Activated gamma-delta T cell (primary cell): Measurements from ENCODE around the gene FEM1C.
"Not testable (repeated sequence)": the region's sequence is repeated elsewhere in the genome, so short reads cannot be mapped to it uniquely, and the experiment has no call there.

Source experiments
- DNase-seq: peaks from one replicate; lab custom pipeline; 2025; lab: John Stamatoyannopoulos, UW

FEM1C gene

GRCh38 chr5:115520191-115520590, 24.4 kb downstream of the FEM1C start:
- no peak for DNase-seq

DNA sequence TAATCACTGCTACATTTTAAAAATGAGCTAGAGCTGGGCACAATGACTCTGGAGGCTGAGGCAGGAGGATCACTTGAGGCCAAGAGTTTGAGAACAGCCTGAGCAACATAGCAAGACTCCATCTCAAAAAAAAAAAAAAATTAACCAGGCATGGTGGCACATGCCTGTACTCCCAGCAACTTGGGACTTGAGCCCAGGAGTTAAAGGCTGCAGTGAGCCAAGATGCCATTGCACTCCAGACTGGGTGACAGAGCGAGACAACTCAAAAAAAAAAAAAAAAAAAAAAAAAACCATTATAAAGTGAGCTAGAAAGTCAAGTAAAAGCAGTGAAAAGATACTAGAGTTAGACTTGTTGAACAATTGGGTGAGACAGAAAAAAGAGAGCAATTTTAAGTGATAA, 28.2 kb downstream of the FEM1C start:
- no peak for DNase-seq

DNA sequence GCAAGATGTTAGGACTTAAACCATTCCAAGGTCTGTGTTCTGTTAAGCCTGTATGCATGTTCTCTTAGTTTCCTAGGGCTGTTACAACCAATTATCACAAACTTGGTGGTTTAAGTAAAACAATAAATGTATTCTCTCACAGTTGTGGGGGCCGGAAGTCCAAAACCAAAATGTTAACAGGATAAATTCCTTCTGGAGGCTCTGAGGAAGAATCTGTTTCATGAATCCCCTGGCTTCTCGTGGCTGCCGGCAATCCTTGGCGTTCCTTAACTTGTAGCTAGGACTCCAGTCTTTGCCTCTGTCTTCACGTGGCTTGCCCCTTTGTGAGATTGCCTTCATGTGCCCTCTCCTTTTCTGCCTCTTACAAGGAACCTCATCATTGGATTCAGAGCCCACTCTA, 30.4 kb downstream of the FEM1C start:
- DNase-seq = no peak

DNA sequence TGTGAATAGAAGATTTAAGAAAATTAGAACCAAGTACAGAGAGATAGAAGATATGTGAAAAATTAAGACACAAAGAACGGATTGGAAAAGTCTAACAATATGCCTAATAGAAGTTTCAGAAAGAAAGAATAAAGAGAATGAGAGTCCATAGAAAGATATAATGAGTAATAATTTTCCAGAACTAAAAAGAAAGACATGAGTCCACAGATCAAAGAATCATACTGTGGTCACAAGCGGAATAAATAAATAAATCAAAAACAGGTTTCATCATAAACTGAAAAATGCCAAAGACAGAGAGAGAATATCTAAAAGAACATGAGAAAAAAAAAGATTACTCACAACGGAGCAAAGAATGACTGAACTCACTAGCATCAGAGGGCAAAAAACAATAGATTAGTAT, 32.9 kb downstream of the FEM1C start:
- no peak for DNase-seq

- DNase-seq = no peak
Observed at GRCh38 chr5:115510145-115510645, 34.4 kb downstream of the FEM1C start.

DNA sequence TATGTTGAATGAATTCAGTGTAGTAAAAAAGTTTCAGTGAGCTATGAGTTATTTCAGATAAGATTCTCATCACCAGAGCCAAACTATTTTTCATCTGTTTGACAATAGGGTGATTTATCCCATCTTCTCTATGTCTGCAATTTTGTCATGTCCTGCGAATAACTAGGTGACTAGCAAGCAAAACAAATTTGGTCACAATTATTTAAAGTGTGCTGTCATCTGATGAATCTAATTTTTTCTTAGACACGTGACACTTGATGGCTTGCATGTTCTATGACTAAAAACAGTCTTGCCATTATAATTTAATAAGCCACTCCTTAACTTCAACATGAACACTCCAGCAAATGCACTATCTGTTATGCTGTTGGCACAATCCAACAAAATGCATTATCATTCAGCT, 35.0 kb downstream of the FEM1C start:
- no peak for DNase-seq

GRCh38 chr5:115507681-115508080, 36.9 kb downstream of the FEM1C start:
- no peak for DNase-seq

GRCh38 chr5:115503420-115503819, 41.2 kb downstream of the FEM1C start:
- DNase-seq = no peak

GRCh38 chr5:115501464-115502210, 42.9 kb downstream of the FEM1C start:
- DNase-seq = no peak

GRCh38 chr5:115500225-115500624, 44.4 kb downstream of the FEM1C start:
- DNase-seq = no peak

- DNase-seq = no peak
Observed at GRCh38 chr5:115496936-115497576, 47.5 kb downstream of the FEM1C start.

- no peak for DNase-seq
Observed at GRCh38 chr5:115494570-115495289, 49.8 kb downstream of the FEM1C start.

DNA sequence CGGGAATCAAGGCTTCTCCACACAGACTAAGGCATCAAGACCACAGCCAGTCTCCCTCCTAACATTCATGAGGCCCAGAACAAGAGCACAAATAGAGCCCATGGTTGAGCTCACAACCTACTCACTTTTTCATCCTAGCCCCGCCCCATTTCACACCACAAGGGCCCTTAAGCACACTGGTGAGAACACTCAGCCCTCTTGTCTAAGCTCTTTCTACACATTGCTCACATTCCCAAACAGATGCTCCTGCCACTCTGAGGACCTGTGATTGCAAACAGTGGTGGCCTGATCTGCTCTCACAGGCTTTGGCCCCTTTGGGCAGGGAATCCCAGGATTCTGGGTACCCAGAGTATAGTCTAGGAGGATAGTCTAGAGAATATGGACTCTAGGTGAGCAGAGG, 54.0 kb downstream of the FEM1C start:
- DNase-seq = no peak

- DNase-seq = no peak
Observed at GRCh38 chr5:115489733-115490132, 54.8 kb downstream of the FEM1C start.

DNA sequence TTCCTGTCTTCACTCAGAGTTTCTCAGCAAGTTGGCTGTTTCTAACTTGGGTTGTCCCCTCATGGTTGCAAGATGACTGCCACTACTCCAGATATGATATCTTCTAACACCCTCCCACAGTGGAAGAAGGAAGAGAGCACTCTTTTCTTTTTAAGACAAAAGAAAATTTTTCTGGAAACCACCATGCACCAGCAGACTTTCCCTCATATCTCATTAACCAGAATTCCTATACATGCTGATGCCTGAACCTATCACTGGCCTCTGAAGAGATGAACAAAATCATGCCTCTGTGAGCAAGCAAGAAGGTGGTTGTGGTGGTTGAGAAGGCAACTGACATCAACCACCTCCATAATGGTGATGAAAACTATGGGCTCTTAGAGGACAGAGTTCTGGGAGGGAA, 56.8 kb downstream of the FEM1C start:
- no peak for DNase-seq

DNA sequence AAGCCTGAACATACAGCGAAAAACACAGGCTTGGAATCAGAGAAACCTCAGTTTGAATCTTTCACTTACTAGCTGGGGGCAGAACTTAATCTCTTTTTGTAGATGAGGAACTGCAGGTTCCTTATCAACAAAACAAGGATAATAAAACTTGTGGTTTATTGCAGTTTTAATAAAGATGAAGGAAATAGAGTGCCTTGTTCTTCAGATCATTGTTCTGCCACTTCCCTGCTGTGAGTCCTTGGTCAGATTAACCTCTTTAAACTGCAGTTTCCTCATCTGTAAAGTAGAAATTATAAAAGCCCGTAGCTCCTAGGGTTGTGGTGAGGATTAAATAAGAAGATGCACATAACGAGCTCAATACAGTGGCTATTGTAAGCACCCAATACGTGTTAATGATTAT, 57.4 kb downstream of the FEM1C start:
- DNase-seq = no peak

- DNase-seq = no peak
Observed at GRCh38 chr5:115486728-115487127, 57.8 kb downstream of the FEM1C start.

GRCh38 chr5:115484368-115484767, 60.2 kb downstream of the FEM1C start:
- no peak for DNase-seq

DNA sequence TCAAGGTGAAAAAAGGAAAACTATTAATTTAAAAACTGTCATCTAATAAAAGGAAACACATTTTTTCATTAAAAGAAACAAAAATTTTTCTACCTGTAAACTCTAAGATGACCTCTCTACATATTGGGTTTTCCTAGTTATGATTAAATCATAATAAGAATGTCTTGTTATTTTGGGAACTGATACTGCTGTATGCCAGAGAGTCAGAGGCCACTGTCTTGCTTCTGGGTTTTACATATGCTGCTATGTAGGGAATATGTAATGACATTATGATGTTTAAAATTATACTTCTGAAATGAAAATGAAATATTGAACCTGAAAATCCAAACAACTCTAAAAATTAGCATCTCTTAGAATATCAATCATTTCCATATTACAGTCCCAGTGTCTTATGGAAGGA, 63.7 kb downstream of the FEM1C start:
- no peak for DNase-seq

GRCh38 chr5:115480271-115480670, 64.3 kb downstream of the FEM1C start:
- DNase-seq = no peak

DNA sequence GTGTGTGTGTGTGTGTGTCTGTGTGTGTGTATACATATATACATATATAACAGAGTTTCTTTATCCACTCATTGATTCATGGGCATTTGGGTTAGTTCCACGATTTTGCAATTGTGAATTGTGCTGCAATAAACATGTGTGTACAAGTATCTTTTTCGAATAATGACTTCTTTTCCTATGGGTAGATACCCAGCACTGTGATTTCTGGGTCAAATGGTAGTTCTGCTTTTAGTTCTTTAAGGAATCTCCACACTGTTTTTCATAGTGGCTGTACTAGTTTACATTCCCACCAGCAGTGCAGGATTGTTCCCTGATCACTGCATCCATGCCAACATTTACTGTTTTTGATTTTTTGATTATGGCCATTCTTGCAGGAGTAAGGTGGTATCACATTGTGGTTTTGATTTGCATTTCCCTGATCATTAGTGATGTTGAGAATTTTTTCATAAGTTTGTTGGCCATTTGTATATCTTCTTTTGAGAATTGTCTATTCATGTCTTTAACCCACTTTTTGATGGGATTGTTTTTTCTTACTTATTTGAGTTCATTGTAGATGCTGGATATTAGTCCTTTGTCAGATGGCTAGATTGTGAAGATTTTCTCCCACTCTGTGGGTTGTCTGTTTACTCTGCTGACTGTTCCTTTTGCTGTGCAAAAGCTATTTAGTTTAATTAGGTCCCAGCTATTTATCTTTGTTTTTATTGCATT, 65.3 kb downstream of the FEM1C start:
- not testable (repeated sequence) for DNase-seq

DNA sequence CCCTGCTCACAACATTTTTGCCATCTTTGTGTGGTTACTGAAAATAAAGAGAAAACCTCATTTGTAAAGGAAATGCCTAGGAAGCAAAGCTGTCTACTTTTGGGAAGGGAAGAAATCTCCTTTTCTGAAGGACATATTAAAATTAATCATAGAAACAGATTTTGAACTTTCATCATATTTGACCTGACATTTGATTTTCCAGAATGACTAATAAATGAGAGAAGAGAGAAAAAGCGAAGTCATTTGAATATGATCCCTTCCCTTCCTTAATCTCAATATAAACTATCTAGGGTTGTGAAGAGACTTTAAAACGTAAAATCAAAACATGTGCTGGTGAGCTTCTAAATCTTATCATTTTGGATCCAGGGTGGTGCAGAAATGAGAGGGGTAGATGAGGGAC, 66.3 kb downstream of the FEM1C start:
- no peak for DNase-seq
